M059J (cell line): ENCODE results near the gene COX6B1. TPM values are rescaled to one million over a fixed set of nuclear protein-coding genes. Genes with fewer than 3 reads are reported as not detected.
"Not testable (repeated sequence)": the region's sequence is repeated elsewhere in the genome, so short reads cannot be mapped to it uniquely, and the experiment has no call there.

Experiments
- DNase-seq: peaks from one replicate; pipeline ENCODE4 v3.0.0-alpha.2; 2012; ENCODE audit warnings: low read depth
- total RNA-seq: library from RNA; depleted of rRNA; stranded (reverse); fragments of >200 nt; shearing (Covaris generic); gene quantifications from 2 replicates; pipeline ENCODE4 v1.2.3, GENCODE V29; 2014; rRNA removed

The COX6B1 gene
- total RNA-seq: 635 and 1,532 TPM in 2 replicates

GRCh38 chr19:35648017-35648961, at the start of gene COX6B1:
COX6B1 (plus strand) TSS chr19:35648323; CDS start chr19:35651244, 2,921 bp downstream.
- peak; percentile 99 for DNase-seq

- no peak for DNase-seq
These were observed 46.2 kb upstream of the COX6B1 start for GRCh38 chr19:35601971-35602370.

GRCh38 chr19:35604436-35604835, 43.7 kb upstream of the COX6B1 start:
- DNase-seq: not testable (repeated sequence)

- DNase-seq: not testable (repeated sequence)
These were observed 41.0 kb upstream of the COX6B1 start for GRCh38 chr19:35607170-35607569.

GRCh38 chr19:35607661-35608060, 40.5 kb upstream of the COX6B1 start:
- DNase-seq: no peak

GRCh38 chr19:35608251-35608650, 39.9 kb upstream of the COX6B1 start:
- no peak for DNase-seq

GRCh38 chr19:35609851-35610353, 38.2 kb upstream of the COX6B1 start:
- DNase-seq: no peak

GRCh38 chr19:35612224-35612558, 35.9 kb upstream of the COX6B1 start:
- no peak for DNase-seq

GRCh38 chr19:35612559-35613321, 35.4 kb upstream of the COX6B1 start, which contains the start of gene HAUS5:
HAUS5 (plus strand) TSS chr19:35612735; CDS start chr19:35612795, 60 bp downstream.
- peak; percentile 91 for DNase-seq

GRCh38 chr19:35613574-35613973, 34.5 kb upstream of the COX6B1 start:
- no peak for DNase-seq

- no peak for DNase-seq
These were observed 33.1 kb upstream of the COX6B1 start for GRCh38 chr19:35615036-35615435.

GRCh38 chr19:35618857-35619256, 29.3 kb upstream of the COX6B1 start:
- DNase-seq: no peak

GRCh38 chr19:35619290-35619923, 28.7 kb upstream of the COX6B1 start:
- DNase-seq: no peak

GRCh38 chr19:35620001-35620400, 28.1 kb upstream of the COX6B1 start:
- DNase-seq: no peak

- DNase-seq: no peak
These were observed 26.4 kb upstream of the COX6B1 start for GRCh38 chr19:35621708-35622107.

- no peak for DNase-seq
These were observed 25.4 kb upstream of the COX6B1 start for GRCh38 chr19:35622750-35623149.

GRCh38 chr19:35623327-35624010, 24.7 kb upstream of the COX6B1 start:
- no peak for DNase-seq

- no peak for DNase-seq
These were observed 19.9 kb upstream of the COX6B1 start for GRCh38 chr19:35628264-35628564.

- peak; percentile 100 for DNase-seq
These were observed 19.4 kb upstream of the COX6B1 start, which contains the start of gene RBM42 for GRCh38 chr19:35628565-35629331. RBM42 (plus strand) TSS chr19:35629036; CDS start chr19:35629154, 118 bp downstream.

GRCh38 chr19:35629332-35629633, 18.8 kb upstream of the COX6B1 start:
- DNase-seq: no peak
